Fibroblast of skin of right quadriceps (primary cell): ENCODE results near the gene NUS1.
"Not testable (repeated sequence)": the region's sequence is repeated elsewhere in the genome, so short reads cannot be mapped to it uniquely, and the experiment has no call there.

Experiments used
- DNase-seq: peaks from one replicate; pipeline ENCODE4 v3.0.0-alpha.2; 2013

Gene NUS1

DNA sequence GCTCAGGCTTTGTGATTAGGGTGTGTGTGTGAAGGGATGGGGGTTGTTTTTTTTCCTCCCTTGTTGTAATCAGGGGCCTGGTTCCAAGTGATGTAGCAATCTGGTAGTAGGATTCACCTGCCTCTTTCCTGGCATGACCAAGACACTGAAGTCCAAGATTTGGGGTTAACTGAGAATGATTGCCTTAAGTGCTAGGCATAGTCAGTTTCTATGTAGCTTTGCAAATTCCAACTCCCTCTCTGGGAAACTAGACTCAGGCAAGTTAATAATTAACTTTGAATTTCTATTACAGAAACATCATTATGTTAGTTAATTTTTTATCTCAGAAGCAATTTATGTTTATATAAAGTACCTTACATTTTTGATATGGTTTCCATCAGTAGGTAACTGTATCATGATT lies 43.6 kb downstream of the NUS1 start:
- no peak for DNase-seq

DNA sequence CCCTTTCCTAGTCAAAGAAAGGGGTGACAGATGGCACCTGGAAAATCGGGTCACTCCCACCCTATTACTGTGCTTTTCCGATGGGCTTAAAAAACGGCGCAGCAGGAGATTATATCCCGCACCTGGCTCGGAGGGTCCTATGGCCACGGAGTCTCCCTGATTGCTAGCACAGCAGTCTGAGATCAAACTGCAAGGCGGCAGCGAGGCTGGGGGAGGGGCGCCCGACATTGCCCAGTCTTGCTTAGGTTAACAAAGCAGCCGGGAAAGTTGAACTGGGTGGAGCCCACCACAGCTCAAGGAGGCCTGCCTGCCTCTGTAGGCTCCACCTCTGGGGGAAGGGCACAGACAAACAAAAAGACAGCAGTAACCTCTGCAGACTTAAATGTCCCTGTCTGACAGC lies 46.3 kb downstream of the NUS1 start:
- not testable (repeated sequence) for DNase-seq

DNA sequence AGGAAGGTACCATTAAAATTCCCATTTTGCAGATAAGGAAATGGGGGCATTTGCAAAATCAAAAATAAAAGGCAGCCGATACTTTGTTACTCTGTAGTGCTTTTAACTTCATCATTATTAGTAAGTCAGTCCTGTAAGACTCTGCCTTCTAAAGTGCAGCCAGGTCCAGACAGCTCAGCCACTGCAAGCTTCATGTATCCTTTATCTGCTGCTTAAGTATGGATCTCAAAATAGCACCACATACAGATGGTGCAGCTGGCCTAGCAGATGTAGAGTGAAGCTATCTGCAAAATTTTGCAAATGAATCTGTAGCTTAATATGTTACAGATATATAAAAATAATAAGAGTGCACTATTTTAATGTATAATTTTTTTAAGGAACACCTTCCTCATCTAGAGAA lies 53.4 kb downstream of the NUS1 start:
- no peak for DNase-seq

DNA sequence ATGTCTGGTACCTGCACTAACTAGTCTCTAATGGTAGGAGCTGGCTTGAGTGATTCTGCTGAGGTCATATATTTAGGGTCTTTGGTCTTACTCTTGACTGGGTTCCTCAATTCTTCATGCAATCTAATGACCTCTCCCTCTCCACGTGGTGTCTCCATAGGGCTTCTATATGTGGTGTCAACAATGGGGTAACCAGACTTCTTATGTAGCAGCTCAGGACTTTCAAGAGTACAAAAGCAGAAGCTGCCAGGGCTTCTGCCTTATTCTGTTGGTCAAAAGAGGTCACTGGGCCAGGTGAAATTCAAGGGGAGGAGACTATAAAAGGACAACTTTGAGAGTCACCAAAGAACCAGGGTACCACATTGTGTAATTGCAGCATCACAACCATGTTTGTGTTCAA lies 54.3 kb downstream of the NUS1 start:
- DNase-seq: no peak

DNA sequence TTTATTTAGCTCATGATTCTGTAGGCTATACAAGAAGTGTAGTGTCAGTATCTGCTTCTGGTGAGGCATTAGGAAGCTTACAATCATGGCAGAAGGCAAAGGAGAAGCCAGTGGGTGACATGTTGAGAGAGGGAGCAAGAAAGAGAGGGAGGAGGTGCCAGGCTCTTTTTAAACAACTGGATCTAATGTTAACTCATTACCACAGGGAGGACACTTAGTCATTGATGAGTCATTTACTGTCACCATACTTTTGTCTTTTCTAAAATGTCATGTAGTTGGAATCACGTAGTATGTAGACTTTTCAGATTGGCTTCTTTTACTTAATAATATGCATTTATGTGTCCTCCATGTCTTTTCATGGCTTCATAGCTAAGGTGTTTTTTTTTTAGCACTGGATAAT lies 58.1 kb downstream of the NUS1 start:
- no peak for DNase-seq

DNA sequence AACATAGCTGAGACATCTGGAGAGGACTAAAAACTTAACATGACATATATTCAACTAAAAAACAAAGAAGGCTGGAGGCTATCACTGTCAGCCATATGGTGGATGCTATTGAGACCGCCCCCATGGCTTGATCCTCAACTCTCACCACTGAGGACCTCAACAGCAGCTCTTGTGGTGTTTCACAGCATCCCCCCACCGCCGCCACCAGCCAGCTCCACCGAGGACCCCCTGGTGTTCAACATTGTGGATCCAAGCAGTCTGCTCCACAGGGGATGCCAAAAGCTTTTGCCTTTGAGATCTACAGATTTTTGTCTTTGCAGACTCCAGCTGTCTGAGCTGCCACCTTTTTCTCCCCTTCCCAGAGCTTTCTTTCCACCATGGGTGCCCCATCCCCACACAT lies 64.6 kb downstream of the NUS1 start:
- DNase-seq: no peak

DNA sequence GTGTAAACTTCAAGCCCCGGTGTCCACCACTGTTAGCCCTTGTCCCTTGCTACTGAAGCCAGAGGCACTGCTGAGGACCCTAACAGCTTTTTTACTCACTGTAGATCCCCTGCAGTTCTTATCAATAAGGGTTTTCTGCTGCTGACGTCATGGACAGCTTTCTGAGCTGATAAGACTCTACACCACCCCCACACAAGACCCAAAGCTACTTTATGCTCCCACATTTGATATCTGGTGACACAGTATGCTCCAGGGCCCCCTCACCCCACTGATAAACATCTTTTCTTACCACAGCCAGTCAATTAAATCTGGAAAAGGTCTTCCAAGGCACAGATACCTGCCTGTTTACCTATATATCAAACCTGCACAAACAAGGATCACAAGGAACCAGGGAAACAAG lies 65.3 kb downstream of the NUS1 start:
- DNase-seq: no peak

DNA sequence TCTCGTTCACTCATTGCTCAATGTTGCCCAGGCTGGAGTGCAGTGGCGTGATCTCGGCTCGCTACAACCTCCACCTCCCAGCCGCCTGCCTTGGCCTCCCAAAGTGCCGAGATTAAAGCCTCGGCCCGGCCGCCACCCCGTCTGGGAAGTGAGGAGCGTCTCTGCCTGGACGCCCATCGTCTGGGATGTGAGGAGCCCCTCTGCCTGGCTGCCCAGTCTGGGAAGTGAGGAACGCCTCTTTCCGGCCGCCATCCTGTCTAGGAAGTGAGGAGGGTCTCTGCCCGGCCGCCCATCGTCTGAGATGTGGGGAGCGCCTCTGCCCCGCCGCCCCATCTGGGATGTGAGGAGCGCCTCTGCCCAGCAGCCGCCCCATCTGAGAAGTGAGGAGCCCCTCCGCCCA lies 75.4 kb downstream of the NUS1 start:
- DNase-seq: not testable (repeated sequence)
